ENCODE measurements around the gene TGFBR2.

Gene TGFBR2

GRCh38 chr3:30693470-30694120 lies 87.2 kb downstream of the TGFBR2 start:
- H3K9me3 ChIP-seq (ENCODE audit: low read depth, low read length), result no peaks in the 10 kb centered on the region
- no peak overlapping the region for H3K4me3 ChIP-seq
- DNase-seq (ENCODE audit: low read depth, low spot score), result no peak
- TF ChIP-seq POLR2AphosphoS5 (IDR thresholded peaks at IDR 0.05; ENCODE audit: borderline replicate concordance, low read depth, low read length) (no peak), FOXP2 (optimal IDR thresholded peaks at IDR 0.05; ENCODE audit: control extremely low read depth, extremely low read length, insufficient read depth) (no peak), EZH2 (IDR thresholded peaks at IDR 0.05) (no peak)
- H3K9ac ChIP-seq (ENCODE audit: insufficient read length), result no peak overlapping the region
- H3K27ac ChIP-seq, result no peak overlapping the region
- H3K36me3 ChIP-seq (ENCODE audit: insufficient read depth, low read length), result no peaks in the 10 kb centered on the region

GRCh38 chr3:30694148-30694547 lies 87.7 kb downstream of the TGFBR2 start:
- DNase-seq (ENCODE audit: low read depth, low spot score), result no peak
- no peaks in the 10 kb centered on the region for H3K9me3 ChIP-seq (ENCODE audit: low read depth, low read length)
- TF ChIP-seq FOXP2 (optimal IDR thresholded peaks at IDR 0.05; ENCODE audit: control extremely low read depth, extremely low read length, insufficient read depth) (no peak), EZH2 (IDR thresholded peaks at IDR 0.05) (no peak), POLR2AphosphoS5 (IDR thresholded peaks at IDR 0.05; ENCODE audit: borderline replicate concordance, low read depth, low read length) (no peak)
- no peaks in the 10 kb centered on the region for H3K36me3 ChIP-seq (ENCODE audit: insufficient read depth, low read length)
- H3K27ac ChIP-seq, result no peak overlapping the region
- H3K9ac ChIP-seq (ENCODE audit: insufficient read length), result no peak overlapping the region
- no peak overlapping the region for H3K4me3 ChIP-seq

GRCh38 chr3:30694668-30695067 lies 88.3 kb downstream of the TGFBR2 start:
- H3K36me3 ChIP-seq (ENCODE audit: insufficient read depth, low read length), result no peaks in the 10 kb centered on the region
- H3K9me3 ChIP-seq (ENCODE audit: low read depth, low read length), result no peaks in the 10 kb centered on the region
- no peak overlapping the region for H3K9ac ChIP-seq (ENCODE audit: insufficient read length)
- no peak for DNase-seq (ENCODE audit: low read depth, low spot score)
- no peak overlapping the region for H3K4me3 ChIP-seq
- TF ChIP-seq EZH2 (IDR thresholded peaks at IDR 0.05) (no peak), FOXP2 (optimal IDR thresholded peaks at IDR 0.05; ENCODE audit: control extremely low read depth, extremely low read length, insufficient read depth) (no peak)
- no peak overlapping the region for H3K27ac ChIP-seq

- H3K4me3 ChIP-seq, result no peak overlapping the region
- no peak for TF ChIP-seq EZH2 (IDR thresholded peaks at IDR 0.05)
- no peak for TF ChIP-seq POLR2AphosphoS5 (IDR thresholded peaks at IDR 0.05; ENCODE audit: borderline replicate concordance, low read depth, low read length)
- no peak for TF ChIP-seq FOXP2 (optimal IDR thresholded peaks at IDR 0.05; ENCODE audit: control extremely low read depth, extremely low read length, insufficient read depth)
- H3K9ac ChIP-seq (ENCODE audit: insufficient read length), result no peak overlapping the region
- no peak overlapping the region for H3K27ac ChIP-seq
- no peaks in the 10 kb centered on the region for H3K36me3 ChIP-seq (ENCODE audit: insufficient read depth, low read length)
- no peak for DNase-seq (ENCODE audit: low read depth, low spot score)
- no peaks in the 10 kb centered on the region for H3K9me3 ChIP-seq (ENCODE audit: low read depth, low read length)
Measured at GRCh38 chr3:30695302-30696061, 89.1 kb downstream of the TGFBR2 start.

GRCh38 chr3:30696403-30696819 lies 90.0 kb downstream of the TGFBR2 start:
- no peak for TF ChIP-seq EZH2 (IDR thresholded peaks at IDR 0.05)
- no peak for TF ChIP-seq FOXP2 (optimal IDR thresholded peaks at IDR 0.05; ENCODE audit: control extremely low read depth, extremely low read length, insufficient read depth)
- no peak for TF ChIP-seq POLR2AphosphoS5 (IDR thresholded peaks at IDR 0.05; ENCODE audit: borderline replicate concordance, low read depth, low read length)
- no peak for DNase-seq (ENCODE audit: low read depth, low spot score)
- Histone ChIP-seq H3K4me3 (no peak overlapping the region), H3K36me3 (ENCODE audit: insufficient read depth, low read length) (no peaks in the 10 kb centered on the region), H3K27ac (no peak overlapping the region), H3K9ac (ENCODE audit: insufficient read length) (no peak overlapping the region), H3K9me3 (ENCODE audit: low read depth, low read length) (no peaks in the 10 kb centered on the region)

- Histone ChIP-seq H3K4me3 (no peak overlapping the region), H3K9me3 (ENCODE audit: low read depth, low read length) (no peaks in the 10 kb centered on the region), H3K9ac (ENCODE audit: insufficient read length) (no peak overlapping the region), H3K27ac (no peak overlapping the region), H3K36me3 (ENCODE audit: insufficient read depth, low read length) (no peaks in the 10 kb centered on the region)
- no peak for DNase-seq (ENCODE audit: low read depth, low spot score)
- TF ChIP-seq POLR2AphosphoS5 (IDR thresholded peaks at IDR 0.05; ENCODE audit: borderline replicate concordance, low read depth, low read length) (no peak), FOXP2 (optimal IDR thresholded peaks at IDR 0.05; ENCODE audit: control extremely low read depth, extremely low read length, insufficient read depth) (no peak), EZH2 (IDR thresholded peaks at IDR 0.05) (no peak)
Measured at GRCh38 chr3:30696896-30697295, 90.5 kb downstream of the TGFBR2 start.

- no peak overlapping the region for H3K27ac ChIP-seq
- H3K9ac ChIP-seq (ENCODE audit: insufficient read length), result no peak overlapping the region
- no peak overlapping the region for H3K4me3 ChIP-seq
- H3K36me3 ChIP-seq (ENCODE audit: insufficient read depth, low read length), result no peaks in the 10 kb centered on the region
- no peaks in the 10 kb centered on the region for H3K9me3 ChIP-seq (ENCODE audit: low read depth, low read length)
- TF ChIP-seq POLR2AphosphoS5 (IDR thresholded peaks at IDR 0.05; ENCODE audit: borderline replicate concordance, low read depth, low read length), result no peak
- TF ChIP-seq EZH2 (IDR thresholded peaks at IDR 0.05), result no peak
- no peak for TF ChIP-seq FOXP2 (optimal IDR thresholded peaks at IDR 0.05; ENCODE audit: control extremely low read depth, extremely low read length, insufficient read depth)
- DNase-seq (ENCODE audit: low read depth, low spot score), result no peak
Measured at GRCh38 chr3:30698549-30698948, 92.1 kb downstream of the TGFBR2 start.

- no peak for DNase-seq (ENCODE audit: low read depth, low spot score)
- Histone ChIP-seq H3K9ac (ENCODE audit: insufficient read length) (no peak overlapping the region), H3K4me3 (no peak overlapping the region), H3K27ac (no peak overlapping the region), H3K9me3 (ENCODE audit: low read depth, low read length) (no peaks in the 10 kb centered on the region), H3K36me3 (ENCODE audit: insufficient read depth, low read length) (no peaks in the 10 kb centered on the region)
- TF ChIP-seq EZH2 (IDR thresholded peaks at IDR 0.05) (no peak), POLR2AphosphoS5 (IDR thresholded peaks at IDR 0.05; ENCODE audit: borderline replicate concordance, low read depth, low read length) (no peak), FOXP2 (optimal IDR thresholded peaks at IDR 0.05; ENCODE audit: control extremely low read depth, extremely low read length, insufficient read depth) (no peak)
Measured at GRCh38 chr3:30699927-30700326, 93.5 kb downstream of the TGFBR2 start.

Measured in SK-N-MC (cell line).